Left forelimb (tissue), 1 donor: ENCODE data around the gene KIF1C.
A peak's percentile ranks its signal among the peaks of the same experiment; 100 is the strongest.
"Not testable (repeated sequence)": the region's sequence is repeated elsewhere in the genome, so short reads cannot be mapped to it uniquely, and the experiment has no call there.

Experiments
- DNase-seq: peaks from one replicate; pipeline ENCODE4 v3.0.0-alpha.2; 2018; ENCODE audit warnings: low spot score

The KIF1C gene

GRCh38 chr17:5002121-5002788 is 4.5 kb downstream of the KIF1C start:
- no peak for DNase-seq

GRCh38 chr17:5003214-5003867 is 5.6 kb downstream of the KIF1C start:
- no peak for DNase-seq

- no peak for DNase-seq
These were observed 14.2 kb downstream of the KIF1C start for GRCh38 chr17:5011928-5012327.

GRCh38 chr17:5014357-5014756 is 16.6 kb downstream of the KIF1C start:
- DNase-seq, result no peak

GRCh38 chr17:5019475-5019956 is 21.8 kb downstream of the KIF1C start:
- DNase-seq, result no peak

- DNase-seq, result no peak
These were observed 22.8 kb downstream of the KIF1C start for GRCh38 chr17:5020502-5021023.

GRCh38 chr17:5022171-5022711 is 24.5 kb downstream of the KIF1C start:
- no peak for DNase-seq

GRCh38 chr17:5023588-5024147 is 25.9 kb downstream of the KIF1C start:
- DNase-seq, result no peak

- no peak for DNase-seq
These were observed 26.9 kb downstream of the KIF1C start for GRCh38 chr17:5024604-5025003.

GRCh38 chr17:5027299-5027698 is 29.5 kb downstream of the KIF1C start:
- DNase-seq, result no peak

GRCh38 chr17:5027916-5028315 is 30.2 kb downstream of the KIF1C start:
- no peak for DNase-seq

- DNase-seq, result not testable (repeated sequence)
These were observed 32.4 kb downstream of the KIF1C start for GRCh38 chr17:5030168-5030567.

GRCh38 chr17:5031365-5032082 is 33.8 kb downstream of the KIF1C start:
- peak; percentile 88 for DNase-seq

- DNase-seq, result no peak
These were observed 35.1 kb downstream of the KIF1C start for GRCh38 chr17:5032865-5033264.

GRCh38 chr17:5033352-5034015 is 35.7 kb downstream of the KIF1C start:
- no peak for DNase-seq

- DNase-seq, result no peak
These were observed 36.3 kb downstream of the KIF1C start for GRCh38 chr17:5034063-5034462.

GRCh38 chr17:5034651-5035050 is 36.9 kb downstream of the KIF1C start:
- no peak for DNase-seq

GRCh38 chr17:5035315-5035714 is 37.6 kb downstream of the KIF1C start, which contains the start of gene SLC52A1:
Gene SLC52A1, minus strand, starts transcription at chr17:5035426. Its CDS starts 820 bp downstream, at chr17:5034606.
- no peak for DNase-seq

GRCh38 chr17:5042157-5043022 is 44.6 kb downstream of the KIF1C start:
- DNase-seq, result no peak

GRCh38 chr17:5043524-5043923 is 45.8 kb downstream of the KIF1C start:
- DNase-seq, result no peak
